Raji (cell line): ENCODE results near the gene RIF1.

ENCODE experiments used
- POLR2A ChIP-seq: IDR thresholded peaks from 2 replicates; pipeline ENCODE4 v1.6.1; 2011; ENCODE audit warnings: low read depth, low read length, control low read depth; ENCODE audit not compliant: insufficient read depth

RIF1 gene

DNA sequence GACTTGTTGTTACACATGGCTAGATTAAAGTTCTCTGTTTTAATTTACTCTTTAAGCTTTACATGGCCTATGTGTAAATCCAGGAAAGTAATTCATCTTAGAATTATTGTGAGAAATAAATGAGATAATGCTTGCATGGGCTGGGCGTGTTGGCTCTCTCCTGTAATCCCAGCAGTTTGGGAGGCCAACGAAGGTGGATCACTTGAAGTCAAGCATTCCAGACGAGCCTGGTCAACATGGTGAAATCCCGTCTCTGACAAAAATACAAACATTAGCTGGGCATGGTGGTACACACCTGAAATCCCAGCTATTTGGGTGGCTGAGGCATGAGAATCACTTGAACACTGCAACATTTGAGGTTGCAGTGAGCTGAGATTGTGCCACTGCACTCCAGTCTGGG is 4.3 kb upstream of the RIF1 start:
- TF ChIP-seq POLR2A = no peak

DNA sequence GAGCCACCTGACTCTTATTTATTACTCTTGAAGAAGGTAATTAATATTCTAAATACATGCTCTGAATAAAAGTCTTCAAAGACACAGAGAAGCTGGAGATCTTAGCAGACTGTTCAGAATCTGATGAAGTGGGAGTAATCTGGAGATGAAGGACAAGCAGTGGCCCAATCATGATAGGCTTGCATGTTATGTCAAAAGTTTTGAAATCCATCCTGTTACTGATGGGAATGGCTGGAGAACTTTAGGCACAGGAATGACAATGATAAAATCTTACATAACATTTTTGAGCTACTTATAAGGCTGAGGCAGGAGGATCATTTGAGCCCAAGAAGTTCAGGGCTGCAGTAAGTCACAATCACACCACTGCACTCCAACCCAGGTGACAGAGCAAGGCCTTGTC is 2.4 kb upstream of the RIF1 start:
- no peak for TF ChIP-seq POLR2A

DNA sequence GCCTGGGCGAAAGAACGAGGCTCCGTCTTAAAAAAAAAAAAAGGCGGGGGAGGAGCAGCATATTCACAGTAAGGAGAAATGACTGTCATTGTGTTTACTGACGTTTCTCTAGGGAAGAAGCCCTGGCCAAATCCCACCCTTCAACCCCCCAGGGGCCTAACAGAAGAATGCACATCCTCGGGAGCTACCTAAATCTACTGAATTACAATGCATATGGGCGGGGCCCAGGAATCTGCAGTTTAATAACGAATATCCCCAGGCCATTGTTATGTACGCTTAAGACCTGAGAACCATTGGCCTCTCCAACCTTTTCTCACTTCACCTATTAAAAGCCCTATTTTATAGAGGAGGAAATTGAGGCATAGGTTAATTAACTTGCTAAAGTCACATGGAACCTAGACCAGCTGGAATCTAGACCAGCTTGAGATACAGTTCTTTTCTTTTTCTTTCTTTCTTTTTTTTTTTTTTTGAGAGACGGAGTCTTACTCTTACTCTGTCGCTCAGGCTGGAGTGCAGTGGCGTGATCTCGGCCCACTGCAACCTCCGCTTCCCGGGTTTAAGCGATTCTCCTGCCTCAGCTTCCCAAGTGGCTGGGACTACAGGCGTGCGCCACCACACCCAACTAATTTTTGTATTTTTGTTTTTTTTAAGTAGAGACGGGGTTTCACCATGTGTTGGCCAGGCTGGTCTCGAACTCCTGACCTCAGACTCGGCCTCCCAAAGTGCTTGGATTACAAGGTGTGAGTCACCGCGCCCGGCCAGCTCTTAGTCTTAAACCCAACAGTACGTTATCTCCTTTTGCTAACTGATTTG is 708 bp upstream of the RIF1 start:
- TF ChIP-seq POLR2A = no peak

DNA sequence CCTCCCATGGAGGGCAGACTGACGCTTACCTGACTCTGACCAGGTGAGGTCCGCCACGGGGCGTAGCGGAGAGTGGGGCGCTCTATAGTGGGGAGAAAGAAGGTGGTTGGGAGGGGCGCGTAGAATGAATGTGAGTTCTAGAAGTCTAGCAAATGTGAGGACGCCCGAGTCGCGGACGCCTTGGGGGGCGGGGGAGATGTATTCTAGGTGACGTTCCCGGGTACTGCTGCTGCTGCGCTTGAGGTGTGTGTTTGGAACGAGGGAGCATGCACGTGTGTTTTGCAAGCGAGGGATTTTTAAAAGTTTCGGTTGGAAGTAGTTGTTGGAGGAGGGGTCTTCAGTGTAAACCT is 758 bp downstream of the RIF1 start:
- TF ChIP-seq POLR2A = no peak

DNA sequence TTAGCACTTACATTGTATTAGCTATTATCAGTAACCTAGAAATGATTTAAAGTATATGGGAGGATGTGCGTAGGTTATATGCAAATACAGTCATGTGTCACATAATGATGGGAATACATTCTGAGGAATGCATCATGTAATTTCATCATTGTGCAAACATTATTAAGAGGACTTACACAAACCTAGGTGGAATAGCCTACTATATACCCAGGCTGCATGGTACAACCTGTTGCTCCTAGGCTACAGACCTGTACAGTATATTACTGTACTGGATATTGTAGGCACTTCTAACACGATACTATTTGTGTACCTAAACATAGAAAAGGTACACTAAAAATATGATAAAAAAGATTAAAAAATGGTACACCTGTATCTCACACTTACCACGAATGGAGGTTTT is 7.9 kb downstream of the RIF1 start:
- no peak for TF ChIP-seq POLR2A

DNA sequence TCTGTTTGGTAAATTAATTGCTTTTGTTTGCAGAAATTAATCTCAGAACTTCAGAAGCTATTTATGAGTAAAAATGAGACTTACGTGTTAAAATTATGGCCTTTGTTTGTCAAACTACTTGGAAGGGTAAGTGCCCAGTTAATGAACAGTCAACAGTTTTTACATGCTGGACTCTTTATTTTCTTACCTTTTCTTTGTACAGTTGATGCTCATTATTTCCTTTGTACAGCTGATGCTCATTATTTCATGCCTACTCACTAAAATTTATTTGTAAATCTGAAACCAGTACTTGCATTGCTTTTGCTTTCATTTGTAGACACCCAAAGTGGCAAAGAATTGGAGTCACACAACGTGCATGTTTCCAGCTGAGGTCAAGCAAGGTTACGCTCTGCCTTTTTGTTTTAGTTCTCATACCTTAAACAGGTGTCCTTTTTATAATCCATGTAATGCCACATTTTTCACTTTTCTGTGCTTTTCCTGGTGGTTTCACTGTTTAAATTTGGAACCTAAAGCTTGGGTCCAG is 13.3 kb downstream of the RIF1 start:
- no peak for TF ChIP-seq POLR2A

DNA sequence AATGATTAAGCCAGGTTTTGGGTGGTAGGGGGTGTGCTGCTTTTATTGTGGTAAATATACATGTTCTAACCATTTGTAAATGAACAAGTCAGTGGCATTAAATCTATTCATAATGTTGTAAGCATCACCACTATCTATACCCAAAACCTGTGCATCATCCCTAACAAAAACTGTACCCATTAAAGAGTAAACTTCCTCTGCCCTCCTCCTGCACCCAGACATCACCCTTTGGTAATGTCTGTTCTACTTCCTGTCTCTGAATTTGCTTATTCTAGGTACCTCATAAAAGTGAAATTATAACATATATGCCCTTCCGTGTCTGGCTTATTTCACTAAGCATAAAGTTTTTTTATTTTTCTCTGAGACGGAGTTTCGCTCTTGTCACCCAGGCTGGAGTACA is 14.1 kb downstream of the RIF1 start:
- no peak for TF ChIP-seq POLR2A

DNA sequence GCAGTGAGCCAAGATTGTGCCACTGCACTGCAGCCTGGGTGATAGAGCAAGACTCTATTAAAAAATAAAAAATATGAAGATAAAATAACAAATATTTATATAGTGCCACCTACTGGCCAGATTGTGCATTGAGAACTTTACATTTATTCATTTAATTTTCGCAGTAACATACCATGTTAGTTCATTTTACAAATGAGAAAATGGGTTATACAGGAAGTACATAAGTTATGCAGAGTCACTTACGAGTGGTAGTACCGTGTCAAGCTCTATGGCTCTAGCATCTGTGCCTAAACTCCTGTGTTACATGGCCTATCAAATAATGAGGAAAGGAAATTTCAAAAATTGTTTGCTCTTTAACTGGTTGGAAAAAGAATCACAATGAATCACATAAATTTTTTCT is 27.9 kb downstream of the RIF1 start:
- TF ChIP-seq POLR2A = no peak

DNA sequence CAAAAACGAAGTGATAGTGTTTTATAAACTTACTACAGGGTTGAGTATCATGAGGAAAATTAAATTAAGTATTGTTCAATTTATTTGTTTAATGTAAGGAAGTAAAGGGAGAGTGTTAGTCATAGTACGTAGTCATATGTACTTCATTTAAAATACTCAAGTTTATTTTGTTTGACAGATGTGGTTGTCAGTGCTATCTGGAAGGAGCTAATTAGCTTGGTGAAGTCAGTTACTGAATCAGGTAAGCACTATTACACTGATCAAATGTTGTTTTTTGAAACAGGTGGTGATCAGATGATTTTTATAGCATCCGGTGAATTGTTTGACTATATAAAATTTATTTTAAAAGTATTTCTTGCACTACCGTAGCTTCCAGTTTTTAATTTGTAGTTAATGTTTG is 28.8 kb downstream of the RIF1 start:
- no peak for TF ChIP-seq POLR2A

DNA sequence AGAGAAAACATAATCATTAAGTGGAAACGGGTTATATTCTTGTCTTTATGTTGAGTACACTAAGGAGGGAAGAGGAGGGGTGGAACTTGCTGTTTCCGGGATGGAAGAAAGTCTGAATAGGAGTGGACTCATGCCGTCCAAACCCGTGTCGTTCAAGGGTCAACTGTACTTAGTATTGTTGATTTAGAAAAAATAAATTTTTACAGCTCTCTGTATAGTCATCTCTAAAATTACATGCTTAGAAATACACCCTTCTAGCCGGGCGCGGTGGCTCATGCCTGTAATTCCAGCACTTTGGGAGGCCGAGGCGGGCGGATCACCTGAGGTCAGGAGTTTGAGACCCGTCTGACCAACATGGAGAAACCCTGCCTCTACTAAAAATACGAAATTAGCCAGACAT is 29.4 kb downstream of the RIF1 start:
- no peak for TF ChIP-seq POLR2A

DNA sequence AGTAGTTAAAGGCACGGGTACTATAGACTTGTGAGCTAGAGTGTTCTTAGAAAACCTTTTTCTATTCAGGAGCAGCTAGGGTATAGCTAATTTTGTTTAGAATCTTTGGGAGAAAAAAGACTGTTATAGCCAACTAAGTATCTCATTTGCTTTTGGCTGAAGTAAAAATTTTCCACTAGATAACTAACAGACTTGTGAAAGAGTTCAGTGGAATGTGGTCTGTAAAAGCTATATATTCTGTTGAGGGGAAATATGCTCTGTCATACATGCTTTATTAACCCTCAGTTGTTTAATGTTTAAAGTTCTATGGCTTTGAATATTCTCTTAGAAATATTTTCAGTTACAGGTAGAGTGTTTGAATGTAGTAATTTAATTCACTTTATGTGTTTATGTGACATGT is 49.7 kb downstream of the RIF1 start:
- TF ChIP-seq POLR2A = no peak

DNA sequence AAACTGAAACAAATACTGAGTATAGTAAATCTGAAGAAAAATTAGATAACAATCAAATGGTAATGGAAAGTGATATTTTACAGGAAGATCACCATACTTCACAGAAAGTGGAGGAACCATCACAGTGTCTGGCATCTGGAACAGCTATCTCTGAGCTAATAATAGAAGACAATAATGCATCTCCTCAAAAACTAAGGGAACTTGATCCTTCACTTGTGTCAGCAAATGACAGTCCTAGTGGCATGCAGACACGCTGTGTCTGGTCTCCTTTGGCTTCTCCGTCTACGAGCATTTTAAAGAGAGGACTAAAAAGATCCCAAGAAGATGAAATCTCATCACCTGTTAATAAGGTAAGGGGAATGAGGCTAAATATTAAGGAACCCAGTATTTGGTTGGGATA is 56.1 kb downstream of the RIF1 start:
- TF ChIP-seq POLR2A = no peak

DNA sequence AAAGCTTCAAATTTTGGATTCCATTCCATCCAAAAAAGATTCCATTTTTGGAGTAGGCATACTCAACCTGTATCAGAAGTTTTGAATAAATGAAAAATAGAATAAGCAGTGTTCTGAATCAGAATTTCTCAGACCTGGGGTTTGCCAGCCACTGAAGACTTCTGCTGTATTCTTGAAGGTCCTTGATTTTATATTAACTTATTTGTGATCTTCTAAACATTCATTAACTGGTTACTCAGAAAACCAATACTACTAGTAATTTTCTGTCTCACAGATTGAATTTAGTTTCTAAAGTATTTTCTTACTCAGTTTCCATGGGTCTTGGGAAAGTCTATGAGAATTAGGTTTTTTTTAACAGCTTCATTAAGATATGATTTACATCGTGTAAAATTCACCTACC is 60.9 kb downstream of the RIF1 start:
- TF ChIP-seq POLR2A = no peak

DNA sequence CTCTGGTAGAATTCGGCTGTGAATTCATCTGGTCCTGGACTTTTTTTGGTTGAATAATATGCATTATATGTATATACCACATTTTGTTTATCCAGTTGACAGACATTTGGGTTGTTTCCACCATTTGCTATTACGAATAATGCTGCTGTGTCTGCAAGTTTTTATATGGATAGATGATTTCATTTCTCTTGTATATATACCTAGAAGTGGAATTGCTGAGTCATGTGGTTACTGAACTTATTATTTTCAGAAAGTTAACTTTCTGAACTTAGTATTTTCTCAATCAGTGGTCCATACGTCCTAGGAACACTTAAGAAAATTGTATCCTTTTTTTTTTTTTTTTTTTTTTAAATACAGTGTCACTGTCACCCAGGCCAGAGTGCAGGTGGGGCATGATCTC is 63.3 kb downstream of the RIF1 start:
- TF ChIP-seq POLR2A = no peak

DNA sequence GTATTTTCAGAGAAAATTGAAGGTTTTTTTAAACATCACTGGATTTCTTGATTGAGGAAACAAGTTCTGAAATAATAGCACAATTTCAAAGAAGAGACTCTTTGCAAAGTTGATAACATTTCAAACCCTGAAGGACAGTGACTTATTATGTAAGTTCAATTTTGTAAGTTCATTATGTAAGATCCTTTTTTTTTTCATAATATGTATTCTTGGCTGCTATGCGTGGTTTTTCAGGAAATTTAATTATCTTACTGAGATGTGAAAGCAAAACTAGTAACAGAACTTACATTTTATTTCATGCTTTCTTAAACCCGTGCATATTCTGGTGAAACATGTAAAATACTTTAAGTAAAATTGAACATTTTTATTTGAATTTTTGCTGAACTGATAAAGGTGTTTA is 65.4 kb downstream of the RIF1 start:
- no peak for TF ChIP-seq POLR2A

DNA sequence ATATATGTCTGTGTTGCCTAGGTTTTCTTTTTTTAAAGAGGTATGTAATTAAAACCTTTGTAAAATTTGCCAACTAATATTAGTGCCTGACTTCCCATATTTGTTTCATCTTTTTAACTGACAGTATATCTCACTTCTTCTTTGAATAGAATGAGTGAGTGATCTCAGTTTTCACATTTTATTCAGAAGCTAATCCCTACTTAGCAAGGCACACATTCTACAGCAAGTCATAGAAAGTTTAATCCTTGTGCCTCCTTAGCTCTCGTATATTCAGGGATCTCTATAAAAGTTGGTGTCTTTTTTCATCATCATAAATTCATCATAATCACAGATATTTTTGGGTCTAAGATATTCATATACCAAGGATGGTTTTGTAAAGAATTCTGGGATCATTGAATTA is 66.6 kb downstream of the RIF1 start:
- TF ChIP-seq POLR2A = no peak

DNA sequence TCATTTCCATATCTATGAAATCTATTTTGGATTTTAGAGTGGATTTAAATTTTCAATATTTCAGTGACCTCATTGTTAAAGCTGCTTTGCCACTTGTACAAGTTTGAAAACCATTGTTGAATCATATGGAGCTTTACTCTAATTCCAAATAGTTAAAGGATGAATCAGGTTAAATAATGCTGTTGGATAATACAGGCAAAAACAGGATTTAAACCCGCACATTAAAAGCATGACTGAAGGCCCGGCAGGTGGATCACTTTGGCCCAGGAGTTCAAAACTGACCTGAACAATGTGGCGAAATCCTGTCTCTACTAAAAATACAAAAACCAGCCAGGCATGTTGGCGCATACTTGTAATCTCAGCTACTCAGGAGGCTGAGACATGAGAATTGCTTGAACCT is 68.3 kb downstream of the RIF1 start:
- no peak for TF ChIP-seq POLR2A

DNA sequence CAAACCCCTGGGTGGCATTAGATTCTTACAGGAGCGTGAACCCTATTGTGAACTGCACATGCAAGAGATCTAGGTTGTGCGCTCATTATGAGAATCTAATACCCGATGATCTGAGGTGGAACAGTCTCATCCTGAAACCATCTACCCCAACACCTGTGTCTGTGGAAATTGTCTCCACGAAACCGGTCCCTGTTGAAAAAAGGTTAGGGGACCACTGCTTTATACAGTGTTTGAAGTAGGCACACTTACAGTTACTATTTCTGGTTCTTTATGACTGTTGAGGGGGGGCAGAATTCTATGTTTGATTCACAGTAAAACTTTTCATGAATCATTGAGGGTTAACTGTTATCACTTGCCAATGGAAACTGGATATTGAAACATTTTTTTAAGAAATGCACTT is 72.0 kb downstream of the RIF1 start:
- no peak for TF ChIP-seq POLR2A

DNA sequence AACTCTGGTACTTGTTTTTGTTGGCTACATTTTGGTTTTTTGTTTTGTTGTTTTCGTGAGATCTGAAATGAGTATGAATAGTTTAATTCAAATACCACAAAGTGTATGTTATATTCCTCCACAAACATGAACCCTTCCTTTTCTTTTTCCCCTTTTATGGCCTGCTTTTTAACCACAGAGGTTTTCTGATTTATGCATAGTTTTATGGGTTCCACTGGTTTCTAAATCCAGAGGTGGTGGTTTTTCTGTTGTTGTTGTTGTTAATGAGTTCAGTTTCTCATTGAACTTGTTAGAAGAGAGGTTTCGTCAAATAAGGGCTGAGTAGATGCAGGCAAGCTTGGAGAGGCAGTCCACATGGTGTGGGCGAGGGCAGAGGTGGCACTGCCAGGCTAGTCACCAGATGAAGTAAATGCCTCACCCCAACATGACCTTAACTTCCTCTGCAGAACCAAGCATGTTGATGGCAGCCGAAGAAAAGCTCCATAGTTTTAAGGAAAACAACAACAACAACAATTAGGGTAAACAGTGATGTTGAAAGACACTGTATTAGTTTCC is 72.5 kb downstream of the RIF1 start:
- no peak for TF ChIP-seq POLR2A
